ENCODE results near the gene HASPIN.

DNA sequence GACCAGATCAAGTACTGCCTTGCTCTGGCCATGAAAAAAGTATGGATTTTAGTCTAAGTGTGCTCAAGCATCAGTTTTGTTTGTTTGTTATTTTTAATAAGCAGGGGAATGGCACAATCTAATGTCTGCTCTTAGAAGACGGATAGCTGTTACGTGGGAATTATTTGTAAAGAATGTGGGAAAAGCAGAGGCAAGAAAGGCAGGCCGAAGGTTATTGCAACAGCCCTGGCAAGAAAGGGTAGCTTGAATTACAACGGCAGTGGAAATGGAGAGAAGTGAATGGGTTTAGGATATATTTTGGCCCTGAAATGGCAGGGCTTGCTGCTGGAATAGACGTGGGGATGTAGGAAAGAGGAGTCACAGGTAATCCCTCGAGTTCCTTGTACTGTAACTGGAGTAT is 987 bp upstream of the HASPIN start:
- TF ChIP-seq CTCF (conservative IDR thresholded peaks at IDR 0.05; ENCODE audit: low read depth, low read length), result no peak
- no peak for TF ChIP-seq EZH2 (IDR thresholded peaks at IDR 0.05; ENCODE audit: borderline replicate concordance, low read depth, low read length, poor library complexity, severe bottlenecking)

All from A673 (cell line).